ENCODE results near the gene FBXL16. TPM values are rescaled to one million over a fixed set of nuclear protein-coding genes. Genes with fewer than 3 reads are reported as not detected.

FBXL16 gene
- total and polyA plus RNA-seq, 2 experiments from 2014 or later, result 8.9 to 12.6 TPM

DNA sequence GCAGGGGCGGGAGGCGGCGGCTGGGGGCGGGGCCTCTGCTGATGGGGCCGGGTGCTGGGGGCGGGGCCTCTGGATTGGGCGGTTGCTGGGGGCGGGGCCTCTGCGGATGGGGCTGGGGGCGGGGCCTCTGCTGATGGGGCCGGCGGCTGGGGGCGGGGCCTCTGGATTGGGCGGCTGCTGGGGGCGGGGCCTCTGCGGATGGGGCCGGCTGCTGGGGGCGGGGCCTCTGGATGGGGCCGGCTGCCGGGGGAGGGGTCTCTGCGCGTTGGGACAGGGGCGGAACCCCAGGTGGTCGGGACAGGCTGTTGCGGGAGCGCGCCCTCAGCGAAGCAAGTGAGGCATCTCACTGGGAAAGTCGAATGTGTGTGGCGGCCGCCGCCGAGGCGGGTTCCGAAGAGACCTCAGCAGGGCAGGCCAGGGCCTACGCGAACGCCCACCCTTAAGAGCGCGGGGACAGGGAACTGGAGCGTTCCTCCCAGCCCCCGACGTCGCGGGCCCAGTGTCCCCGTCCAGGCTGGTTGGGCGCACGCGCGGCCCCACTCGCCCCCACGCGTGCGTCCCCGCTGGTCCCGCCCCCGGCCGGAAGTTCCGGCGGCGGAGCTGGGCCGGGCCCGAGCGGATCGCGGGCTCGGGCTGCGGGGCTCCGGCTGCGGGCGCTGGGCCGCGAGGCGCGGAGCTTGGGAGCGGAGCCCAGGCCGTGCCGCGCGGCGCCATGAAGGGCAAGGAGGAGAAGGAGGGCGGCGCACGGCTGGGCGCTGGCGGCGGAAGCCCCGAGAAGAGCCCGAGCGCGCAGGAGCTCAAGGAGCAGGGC is 25.6 kb downstream of the FBXL16 start, which contains the start of gene STUB1:
Gene STUB1 (plus strand): TSS at position 597 of the 811 bp plus-strand sequence. CDS start 116 bp downstream, at position 713.
- Mint-ChIP-seq H3K4me3 (peak within 1 kb of the TSS; percentile 84), H3K27ac (peak within 1 kb of the TSS; percentile 59)
- H2AFZ ChIP-seq, result 0 out of 2 replicates have a peak within 1 kb of the TSS, but pooled peaks have one; percentile 59

More for the DNA sequence above, 25.6 kb downstream of the FBXL16 start, which contains the start of gene STUB1:
- DNase-seq (ENCODE audit: low spot score) (peak; percentile 95), ATAC-seq (peak; percentile 5)
- H3K27me3 ChIP-seq (ENCODE audit: insufficient read depth), result no peaks in the 10 kb centered on the region
- Mint-ChIP-seq H3K27me3 (ENCODE audit: insufficient read depth, low read depth, poor library complexity) (peaks cover 27% of the 10 kb centered on the region), H3K4me1 (peaks cover 28% of the 10 kb centered on the region), H3K9me3 (no peaks in the 10 kb centered on the region; the same call in 1 of the 3 replicates), H3K36me3 (ENCODE audit: low read depth) (peaks cover 24% of the 10 kb centered on the region)
- peaks cover 27% of the 10 kb centered on the region for H3F3A ChIP-seq (replicated peaks; ENCODE audit: low read depth)
- H3K27ac ChIP-seq (ENCODE audit: low read depth), result no peak within 1 kb of the TSS
- H3K79me2 ChIP-seq (replicated peaks; ENCODE audit: insufficient read depth), result peaks cover 9% of the 10 kb centered on the region; the same call in 1 of the 2 replicates
- H3K4me3 ChIP-seq, result peak within 1 kb of the TSS; percentile 71
- H3K4me2 ChIP-seq, result peak within 1 kb of the TSS; percentile 86
- TF ChIP-seq STAT1 (IDR thresholded peaks at IDR 0.05; ENCODE audit: unreplicated experiment) (no peak), ZNF114 (CRISPR knock-in tag; IDR thresholded peaks at IDR 0.05) (no peak), JUNB (IDR thresholded peaks at IDR 0.05; ENCODE audit: unreplicated experiment) (no peak), POLR2AphosphoS5 (IDR thresholded peaks at IDR 0.05; ENCODE audit: low read depth) (peak; percentile 77)
- TF ChIP-seq, protein P1, sequence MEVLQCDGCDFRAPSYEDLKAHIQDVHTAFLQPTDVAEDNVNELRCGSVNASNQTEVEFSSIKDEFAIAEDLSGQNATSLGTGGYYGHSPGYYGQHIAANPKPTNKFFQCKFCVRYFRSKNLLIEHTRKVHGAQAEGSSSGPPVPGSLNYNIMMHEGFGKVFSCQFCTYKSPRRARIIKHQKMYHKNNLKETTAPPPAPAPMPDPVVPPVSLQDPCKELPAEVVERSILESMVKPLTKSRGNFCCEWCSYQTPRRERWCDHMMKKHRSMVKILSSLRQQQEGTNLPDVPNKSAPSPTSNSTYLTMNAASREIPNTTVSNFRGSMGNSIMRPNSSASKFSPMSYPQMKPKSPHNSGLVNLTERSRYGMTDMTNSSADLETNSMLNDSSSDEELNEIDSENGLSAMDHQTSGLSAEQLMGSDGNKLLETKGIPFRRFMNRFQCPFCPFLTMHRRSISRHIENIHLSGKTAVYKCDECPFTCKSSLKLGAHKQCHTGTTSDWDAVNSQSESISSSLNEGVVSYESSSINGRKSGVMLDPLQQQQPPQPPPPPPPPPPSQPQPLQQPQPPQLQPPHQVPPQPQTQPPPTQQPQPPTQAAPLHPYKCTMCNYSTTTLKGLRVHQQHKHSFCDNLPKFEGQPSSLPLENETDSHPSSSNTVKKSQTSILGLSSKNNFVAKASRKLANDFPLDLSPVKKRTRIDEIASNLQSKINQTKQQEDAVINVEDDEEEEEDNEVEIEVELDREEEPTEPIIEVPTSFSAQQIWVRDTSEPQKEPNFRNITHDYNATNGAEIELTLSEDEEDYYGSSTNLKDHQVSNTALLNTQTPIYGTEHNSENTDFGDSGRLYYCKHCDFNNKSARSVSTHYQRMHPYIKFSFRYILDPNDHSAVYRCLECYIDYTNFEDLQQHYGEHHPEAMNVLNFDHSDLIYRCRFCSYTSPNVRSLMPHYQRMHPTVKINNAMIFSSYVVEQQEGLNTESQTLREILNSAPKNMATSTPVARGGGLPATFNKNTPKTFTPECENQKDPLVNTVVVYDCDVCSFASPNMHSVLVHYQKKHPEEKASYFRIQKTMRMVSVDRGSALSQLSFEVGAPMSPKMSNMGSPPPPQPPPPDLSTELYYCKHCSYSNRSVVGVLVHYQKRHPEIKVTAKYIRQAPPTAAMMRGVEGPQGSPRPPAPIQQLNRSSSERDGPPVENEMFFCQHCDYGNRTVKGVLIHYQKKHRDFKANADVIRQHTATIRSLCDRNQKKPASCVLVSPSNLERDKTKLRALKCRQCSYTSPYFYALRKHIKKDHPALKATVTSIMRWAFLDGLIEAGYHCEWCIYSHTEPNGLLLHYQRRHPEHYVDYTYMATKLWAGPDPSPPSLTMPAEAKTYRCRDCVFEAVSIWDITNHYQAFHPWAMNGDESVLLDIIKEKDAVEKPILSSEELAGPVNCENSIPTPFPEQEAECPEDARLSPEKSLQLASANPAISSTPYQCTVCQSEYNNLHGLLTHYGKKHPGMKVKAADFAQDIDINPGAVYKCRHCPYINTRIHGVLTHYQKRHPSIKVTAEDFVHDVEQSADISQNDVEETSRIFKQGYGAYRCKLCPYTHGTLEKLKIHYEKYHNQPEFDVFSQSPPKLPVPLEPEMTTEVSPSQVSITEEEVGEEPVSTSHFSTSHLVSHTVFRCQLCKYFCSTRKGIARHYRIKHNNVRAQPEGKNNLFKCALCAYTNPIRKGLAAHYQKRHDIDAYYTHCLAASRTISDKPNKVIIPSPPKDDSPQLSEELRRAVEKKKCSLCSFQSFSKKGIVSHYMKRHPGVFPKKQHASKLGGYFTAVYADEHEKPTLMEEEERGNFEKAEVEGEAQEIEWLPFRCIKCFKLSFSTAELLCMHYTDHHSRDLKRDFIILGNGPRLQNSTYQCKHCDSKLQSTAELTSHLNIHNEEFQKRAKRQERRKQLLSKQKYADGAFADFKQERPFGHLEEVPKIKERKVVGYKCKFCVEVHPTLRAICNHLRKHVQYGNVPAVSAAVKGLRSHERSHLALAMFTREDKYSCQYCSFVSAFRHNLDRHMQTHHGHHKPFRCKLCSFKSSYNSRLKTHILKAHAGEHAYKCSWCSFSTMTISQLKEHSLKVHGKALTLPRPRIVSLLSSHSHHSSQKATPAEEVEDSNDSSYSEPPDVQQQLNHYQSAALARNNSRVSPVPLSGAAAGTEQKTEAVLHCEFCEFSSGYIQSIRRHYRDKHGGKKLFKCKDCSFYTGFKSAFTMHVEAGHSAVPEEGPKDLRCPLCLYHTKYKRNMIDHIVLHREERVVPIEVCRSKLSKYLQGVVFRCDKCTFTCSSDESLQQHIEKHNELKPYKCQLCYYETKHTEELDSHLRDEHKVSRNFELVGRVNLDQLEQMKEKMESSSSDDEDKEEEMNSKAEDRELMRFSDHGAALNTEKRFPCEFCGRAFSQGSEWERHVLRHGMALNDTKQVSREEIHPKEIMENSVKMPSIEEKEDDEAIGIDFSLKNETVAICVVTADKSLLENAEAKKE (CRISPR knock-in tag; IDR thresholded peaks at IDR 0.05), result no peak
- TF ChIP-seq, protein P2, sequence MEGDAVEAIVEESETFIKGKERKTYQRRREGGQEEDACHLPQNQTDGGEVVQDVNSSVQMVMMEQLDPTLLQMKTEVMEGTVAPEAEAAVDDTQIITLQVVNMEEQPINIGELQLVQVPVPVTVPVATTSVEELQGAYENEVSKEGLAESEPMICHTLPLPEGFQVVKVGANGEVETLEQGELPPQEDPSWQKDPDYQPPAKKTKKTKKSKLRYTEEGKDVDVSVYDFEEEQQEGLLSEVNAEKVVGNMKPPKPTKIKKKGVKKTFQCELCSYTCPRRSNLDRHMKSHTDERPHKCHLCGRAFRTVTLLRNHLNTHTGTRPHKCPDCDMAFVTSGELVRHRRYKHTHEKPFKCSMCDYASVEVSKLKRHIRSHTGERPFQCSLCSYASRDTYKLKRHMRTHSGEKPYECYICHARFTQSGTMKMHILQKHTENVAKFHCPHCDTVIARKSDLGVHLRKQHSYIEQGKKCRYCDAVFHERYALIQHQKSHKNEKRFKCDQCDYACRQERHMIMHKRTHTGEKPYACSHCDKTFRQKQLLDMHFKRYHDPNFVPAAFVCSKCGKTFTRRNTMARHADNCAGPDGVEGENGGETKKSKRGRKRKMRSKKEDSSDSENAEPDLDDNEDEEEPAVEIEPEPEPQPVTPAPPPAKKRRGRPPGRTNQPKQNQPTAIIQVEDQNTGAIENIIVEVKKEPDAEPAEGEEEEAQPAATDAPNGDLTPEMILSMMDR (conservative IDR thresholded peaks at IDR 0.05; ENCODE audit: low read depth in 2 of 2), result no peak
- peaks cover 16% of the 10 kb centered on the region; the same call in 1 of the 2 replicates for H3K4me1 ChIP-seq (ENCODE audit: insufficient read depth)
- no peaks in the 10 kb centered on the region; the same call in 1 of the 2 replicates for H3K36me3 ChIP-seq (ENCODE audit: insufficient read depth)
- peaks cover 14% of the 10 kb centered on the region; the same call in 1 of the 2 replicates for H4K20me1 ChIP-seq (replicated peaks; ENCODE audit: insufficient read depth)
- H3K9me2 ChIP-seq (ENCODE audit: insufficient read depth), result no peaks in the 10 kb centered on the region

Measured in GM23338 (cell line).